ENCODE measurements around the gene ANKRD33.
A peak's percentile ranks its signal among the peaks of the same experiment; 100 is the strongest.

The ANKRD33 gene

DNA sequence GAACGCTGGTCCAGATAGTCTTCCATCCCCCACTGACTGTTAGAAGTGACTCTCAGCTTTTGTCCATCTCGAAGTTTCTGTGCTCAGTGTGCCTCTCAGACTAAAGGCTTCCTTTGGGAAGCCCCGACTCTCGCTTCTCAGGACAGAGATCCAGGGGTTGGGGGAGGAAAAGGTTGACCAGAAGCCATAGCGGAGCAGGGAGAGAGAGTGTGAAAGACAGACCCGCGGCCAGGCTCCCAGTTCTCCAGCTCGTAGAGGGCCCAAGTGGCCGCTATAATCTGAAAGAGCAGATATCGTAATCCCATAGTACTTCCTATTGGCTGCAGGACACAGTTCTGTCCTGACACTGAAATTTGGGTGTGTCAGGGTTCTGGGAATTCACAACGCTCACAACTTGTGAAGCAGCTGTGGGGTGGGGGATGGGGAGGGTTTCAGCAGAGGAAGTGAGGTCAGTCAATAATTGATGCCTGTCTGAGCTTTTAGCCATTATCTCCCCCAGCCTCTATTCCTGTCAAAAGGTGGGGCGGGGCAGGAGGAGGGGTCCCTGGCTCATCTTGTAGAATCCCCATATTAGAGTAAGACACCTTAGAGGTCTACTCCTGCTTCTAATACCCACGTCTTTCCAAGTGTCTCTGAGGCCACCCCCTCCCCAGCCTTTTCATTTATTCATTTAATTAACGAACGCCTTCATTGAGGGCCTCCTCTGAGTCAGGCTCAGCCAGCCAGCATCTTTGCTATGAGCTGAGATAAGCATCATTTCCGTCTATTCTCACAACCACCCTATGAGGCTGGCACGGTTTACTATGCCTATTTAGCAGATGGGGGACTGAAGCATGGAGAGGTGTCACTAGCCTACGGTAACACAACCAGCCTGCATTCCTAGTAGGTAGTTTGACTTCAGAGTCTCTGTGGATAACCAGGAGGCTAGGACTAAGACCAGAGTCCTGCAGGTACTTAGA is 17.8 kb downstream of the ANKRD33 start:
- no peak for DNase-seq

- DNase-seq, result no peak
Measured at GRCh38 chr12:51906430-51907082, 18.7 kb downstream of the ANKRD33 start.

DNA sequence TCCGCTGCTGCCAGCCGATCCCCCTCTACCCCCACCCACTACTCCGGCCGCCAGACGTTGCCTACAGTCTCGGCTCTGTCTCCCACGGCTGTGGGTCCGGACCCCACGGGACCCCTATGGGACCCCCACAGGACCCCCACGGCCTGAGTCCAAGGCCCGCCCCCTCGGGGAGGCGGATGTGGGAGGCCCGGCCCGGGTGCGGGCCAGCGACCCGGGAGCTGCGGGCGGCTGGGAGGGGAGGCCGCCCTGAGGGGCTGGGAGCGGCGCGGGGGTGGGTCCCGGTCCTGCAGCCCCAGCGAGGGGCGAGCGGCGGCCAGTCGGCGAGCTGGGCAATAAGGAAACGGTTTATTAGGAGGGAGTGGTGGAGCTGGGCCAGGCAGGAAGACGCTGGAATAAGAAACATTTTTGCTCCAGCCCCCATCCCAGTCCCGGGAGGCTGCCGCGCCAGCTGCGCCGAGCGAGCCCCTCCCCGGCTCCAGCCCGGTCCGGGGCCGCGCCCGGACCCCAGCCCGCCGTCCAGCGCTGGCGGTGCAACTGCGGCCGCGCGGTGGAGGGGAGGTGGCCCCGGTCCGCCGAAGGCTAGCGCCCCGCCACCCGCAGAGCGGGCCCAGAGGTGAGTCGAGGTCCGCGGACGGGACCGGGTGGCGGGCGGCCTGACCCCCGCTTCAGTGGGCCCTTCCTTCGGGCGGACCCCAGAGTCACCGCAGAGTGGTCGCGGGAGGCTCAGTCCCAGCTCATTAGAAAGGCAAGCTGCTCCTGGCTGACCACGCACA is 19.4 kb downstream of the ANKRD33 start, which contains the start of gene ACVRL1:
Gene ACVRL1, plus strand, starts transcription at position 422 of the 773 bp plus-strand sequence. CDS start 4,971 bp downstream, outside the sequence.
- no peak for DNase-seq

DNA sequence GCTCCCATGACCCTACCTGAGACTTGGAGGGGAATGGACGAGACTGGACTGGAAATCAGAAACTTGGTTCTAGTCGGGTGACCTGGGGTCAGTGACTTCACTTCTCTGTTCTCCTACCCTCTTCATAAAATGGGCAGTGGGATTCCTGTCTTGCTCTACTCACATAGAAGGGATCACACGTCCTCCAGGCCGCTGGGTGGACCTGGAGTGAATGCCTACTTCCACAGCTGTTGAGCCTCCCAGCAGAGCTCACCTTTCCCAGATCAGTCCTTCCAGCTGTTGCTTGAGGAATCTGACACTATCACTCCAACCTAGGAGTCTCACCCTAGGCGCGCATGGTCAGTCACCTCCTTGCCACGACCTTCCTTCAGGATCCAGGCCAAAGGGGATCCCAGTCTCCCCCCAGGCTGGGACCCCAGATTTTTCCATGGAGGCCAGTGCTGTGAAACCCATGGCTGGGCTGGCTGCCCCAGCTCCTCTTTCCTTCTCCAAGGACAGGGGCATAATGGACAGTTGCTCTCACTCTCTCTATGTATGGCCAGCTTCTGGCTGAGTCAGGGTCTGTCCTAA is 20.0 kb downstream of the ANKRD33 start:
- DNase-seq, result no peak

GRCh38 chr12:51908876-51909592 is 21.1 kb downstream of the ANKRD33 start:
- DNase-seq, result peak; percentile 15

GRCh38 chr12:51910168-51910567 is 22.3 kb downstream of the ANKRD33 start:
- no peak for DNase-seq

DNA sequence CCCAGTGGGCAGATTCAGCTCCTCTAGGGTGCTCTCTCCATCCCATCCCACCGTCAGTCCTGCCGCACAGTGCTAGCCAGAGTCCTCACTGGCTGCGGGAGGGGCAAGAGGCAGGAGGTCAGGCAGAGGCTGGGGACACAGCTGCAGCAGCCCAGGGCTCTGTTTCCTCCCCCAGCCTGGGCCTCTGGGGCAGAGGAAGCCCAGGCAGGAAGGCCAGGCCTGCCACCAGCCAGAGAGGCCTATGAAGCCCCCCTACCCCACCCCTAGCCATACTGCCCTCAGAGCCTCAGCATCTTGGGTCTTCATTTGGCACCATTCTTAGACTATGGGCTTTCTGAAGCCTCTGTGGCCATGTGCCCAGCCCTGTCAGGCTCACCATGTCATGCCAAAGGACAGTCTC is 22.8 kb downstream of the ANKRD33 start:
- no peak for DNase-seq

DNA sequence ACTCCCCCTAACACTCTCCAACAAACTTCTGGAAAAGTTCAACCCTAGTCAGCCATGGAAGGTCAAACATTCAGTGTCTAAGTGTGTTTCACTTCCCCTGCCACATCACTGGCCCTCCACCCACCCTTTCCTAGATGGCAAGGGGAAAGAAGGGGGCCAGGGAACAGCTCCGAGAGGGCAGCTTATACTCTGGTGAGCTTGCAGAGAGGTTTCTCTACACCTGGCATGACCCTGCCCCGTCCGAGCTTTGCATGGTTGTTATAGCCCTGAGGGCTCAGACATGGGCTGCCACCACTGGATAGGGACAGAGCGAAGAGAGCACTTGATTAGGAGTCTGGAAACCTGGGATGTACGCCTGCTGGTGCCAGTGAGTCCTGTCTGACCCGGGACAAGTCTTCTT is 23.4 kb downstream of the ANKRD33 start:
- DNase-seq, result no peak

- peak; percentile 18 for DNase-seq
Measured at GRCh38 chr12:51911788-51912711, 24.1 kb downstream of the ANKRD33 start.

DNA sequence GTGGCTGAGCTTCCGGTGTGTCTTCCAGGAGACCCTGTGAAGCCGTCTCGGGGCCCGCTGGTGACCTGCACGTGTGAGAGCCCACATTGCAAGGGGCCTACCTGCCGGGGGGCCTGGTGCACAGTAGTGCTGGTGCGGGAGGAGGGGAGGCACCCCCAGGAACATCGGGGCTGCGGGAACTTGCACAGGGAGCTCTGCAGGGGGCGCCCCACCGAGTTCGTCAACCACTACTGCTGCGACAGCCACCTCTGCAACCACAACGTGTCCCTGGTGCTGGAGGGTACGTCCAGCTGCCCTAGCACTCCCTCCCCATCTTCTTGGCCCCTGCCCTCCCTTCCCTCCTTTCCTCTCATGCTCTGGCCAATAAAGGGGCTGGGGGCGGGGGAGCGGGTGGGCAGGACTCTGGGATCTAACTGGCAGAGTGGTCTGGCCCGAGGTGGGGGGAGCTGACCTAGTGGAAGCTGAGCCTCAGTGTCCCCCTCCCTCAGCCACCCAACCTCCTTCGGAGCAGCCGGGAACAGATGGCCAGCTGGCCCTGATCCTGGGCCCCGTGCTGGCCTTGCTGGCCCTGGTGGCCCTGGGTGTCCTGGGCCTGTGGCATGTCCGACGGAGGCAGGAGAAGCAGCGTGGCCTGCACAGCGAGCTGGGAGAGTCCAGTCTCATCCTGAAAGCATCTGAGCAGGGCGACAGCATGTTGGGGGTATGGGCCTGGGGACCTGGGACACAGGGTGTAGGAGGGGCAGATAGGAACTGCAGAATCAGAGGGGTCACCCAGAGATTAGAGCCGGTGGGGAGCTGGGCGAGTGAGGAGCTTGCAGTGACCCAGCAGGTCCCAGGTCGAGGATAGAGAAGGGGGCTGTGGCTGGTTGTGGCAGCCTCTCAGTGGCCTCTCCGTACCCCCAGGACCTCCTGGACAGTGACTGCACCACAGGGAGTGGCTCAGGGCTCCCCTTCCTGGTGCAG is 25.4 kb downstream of the ANKRD33 start:
- DNase-seq, result no peak

- no peak for DNase-seq
Measured at GRCh38 chr12:51914034-51914923, 26.4 kb downstream of the ANKRD33 start.

- no peak for DNase-seq
Measured at GRCh38 chr12:51915003-51915625, 27.2 kb downstream of the ANKRD33 start.

DNA sequence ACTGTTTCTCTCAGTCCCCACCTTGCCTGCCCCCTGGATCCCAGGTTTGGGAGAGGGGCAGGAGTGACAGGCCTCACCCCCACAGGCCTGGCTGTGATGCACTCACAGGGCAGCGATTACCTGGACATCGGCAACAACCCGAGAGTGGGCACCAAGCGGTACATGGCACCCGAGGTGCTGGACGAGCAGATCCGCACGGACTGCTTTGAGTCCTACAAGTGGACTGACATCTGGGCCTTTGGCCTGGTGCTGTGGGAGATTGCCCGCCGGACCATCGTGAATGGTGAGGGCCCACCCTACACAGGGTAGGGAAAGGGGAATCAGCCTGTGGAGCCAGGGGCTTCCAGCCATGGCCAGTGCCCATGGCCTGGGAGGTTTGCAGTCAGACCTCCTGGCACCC is 28.0 kb downstream of the ANKRD33 start:
- DNase-seq, result no peak

GRCh38 chr12:51917041-51917590 is 29.2 kb downstream of the ANKRD33 start:
- DNase-seq, result no peak

GRCh38 chr12:51917746-51918453 is 30.0 kb downstream of the ANKRD33 start:
- no peak for DNase-seq

- no peak for DNase-seq
Measured at GRCh38 chr12:51920046-51920445, 32.1 kb downstream of the ANKRD33 start.

All from NCI-H2171 treated with DMSO at 0.1 percent for 48 hours (cell line).